Chondrocyte (in vitro differentiated cells): Measurements from ENCODE around the gene IL12RB2. TPM values are rescaled to one million over a fixed set of nuclear protein-coding genes. Genes with fewer than 3 reads are reported as not detected.

Experiments
- DNase-seq: peaks from one replicate; pipeline ENCODE4 v3.0.0; 2021; ENCODE audit warnings: mixed read lengths, low spot score
- H3K27ac Mint-ChIP-seq: one replicate; pipeline ENCODE4 v1.8.0; 2021; ENCODE audit warnings: mild to moderate bottlenecking, moderate library complexity, mixed read lengths; ENCODE audit not compliant: unreplicated experiment
- H3K27me3 Mint-ChIP-seq: 2 replicates; pipeline ENCODE4 v1.8.0; 2021; ENCODE audit warnings: low read depth, mixed read lengths
- H3K36me3 Mint-ChIP-seq: 2 replicates; pipeline ENCODE4 v1.8.0; 2021; ENCODE audit warnings: low read depth, mixed read lengths
- H3K4me1 Mint-ChIP-seq: 2 replicates; pipeline ENCODE4 v1.8.0; 2021; ENCODE audit warnings: low read depth, mild to moderate bottlenecking, mixed read lengths
- H3K4me3 Mint-ChIP-seq: one replicate; pipeline ENCODE4 v1.8.0; 2021; ENCODE audit warnings: mild to moderate bottlenecking, moderate library complexity, mixed read lengths; ENCODE audit not compliant: unreplicated experiment
- H3K9me3 Mint-ChIP-seq: 2 replicates; pipeline ENCODE4 v1.8.0; 2021; ENCODE audit warnings: low read depth, mixed read lengths
- total RNA-seq: library from RNA; stranded (reverse); gene quantifications from 3 replicates; pipeline ENCODE4 v1.2.1, GENCODE V29; 2021
- TF ChIP-seq, protein P1 (sequence below): fragments of 200-600 bp; sonication (generic); IDR thresholded peaks from 2 replicates; pipeline ENCODE4 v1.5.0; 2021; ENCODE audit warnings: antibody characterized with exemption, mild to moderate bottlenecking, moderate library complexity

Gene IL12RB2
- total RNA-seq, 1 donor from 2014 or later = not detected

DNA sequence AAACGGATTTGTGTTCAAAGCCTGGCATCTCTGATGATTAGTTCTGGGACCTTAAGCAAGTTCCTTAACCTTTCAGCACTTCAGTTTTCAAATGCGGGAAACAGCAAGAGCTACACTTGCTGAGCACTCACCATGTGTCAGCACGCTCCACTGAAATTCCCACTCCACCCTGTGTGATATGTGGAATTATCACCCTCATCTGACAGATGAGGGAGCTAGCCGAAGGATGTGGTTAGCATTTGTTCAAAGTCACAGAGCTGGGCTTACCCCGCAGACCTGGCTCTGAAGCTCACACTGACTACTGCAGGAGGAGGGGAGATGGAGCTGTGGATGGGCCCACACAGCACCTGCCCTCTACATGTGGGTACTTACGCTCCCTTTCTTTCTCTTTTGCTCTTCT, 29.1 kb downstream of the IL12RB2 start:
- H3K27me3 Mint-ChIP-seq = no peaks in the 10 kb centered on the region
- H3K4me1 Mint-ChIP-seq = peaks cover 24% of the 10 kb centered on the region
- H3K9me3 Mint-ChIP-seq = no peaks in the 10 kb centered on the region
- H3K27ac Mint-ChIP-seq = no peak overlapping the region
- H3K4me3 Mint-ChIP-seq = no peak overlapping the region
- no peaks in the 10 kb centered on the region for H3K36me3 Mint-ChIP-seq
- TF ChIP-seq, protein P1, sequence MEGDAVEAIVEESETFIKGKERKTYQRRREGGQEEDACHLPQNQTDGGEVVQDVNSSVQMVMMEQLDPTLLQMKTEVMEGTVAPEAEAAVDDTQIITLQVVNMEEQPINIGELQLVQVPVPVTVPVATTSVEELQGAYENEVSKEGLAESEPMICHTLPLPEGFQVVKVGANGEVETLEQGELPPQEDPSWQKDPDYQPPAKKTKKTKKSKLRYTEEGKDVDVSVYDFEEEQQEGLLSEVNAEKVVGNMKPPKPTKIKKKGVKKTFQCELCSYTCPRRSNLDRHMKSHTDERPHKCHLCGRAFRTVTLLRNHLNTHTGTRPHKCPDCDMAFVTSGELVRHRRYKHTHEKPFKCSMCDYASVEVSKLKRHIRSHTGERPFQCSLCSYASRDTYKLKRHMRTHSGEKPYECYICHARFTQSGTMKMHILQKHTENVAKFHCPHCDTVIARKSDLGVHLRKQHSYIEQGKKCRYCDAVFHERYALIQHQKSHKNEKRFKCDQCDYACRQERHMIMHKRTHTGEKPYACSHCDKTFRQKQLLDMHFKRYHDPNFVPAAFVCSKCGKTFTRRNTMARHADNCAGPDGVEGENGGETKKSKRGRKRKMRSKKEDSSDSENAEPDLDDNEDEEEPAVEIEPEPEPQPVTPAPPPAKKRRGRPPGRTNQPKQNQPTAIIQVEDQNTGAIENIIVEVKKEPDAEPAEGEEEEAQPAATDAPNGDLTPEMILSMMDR = no peak
- DNase-seq = no peak

DNA sequence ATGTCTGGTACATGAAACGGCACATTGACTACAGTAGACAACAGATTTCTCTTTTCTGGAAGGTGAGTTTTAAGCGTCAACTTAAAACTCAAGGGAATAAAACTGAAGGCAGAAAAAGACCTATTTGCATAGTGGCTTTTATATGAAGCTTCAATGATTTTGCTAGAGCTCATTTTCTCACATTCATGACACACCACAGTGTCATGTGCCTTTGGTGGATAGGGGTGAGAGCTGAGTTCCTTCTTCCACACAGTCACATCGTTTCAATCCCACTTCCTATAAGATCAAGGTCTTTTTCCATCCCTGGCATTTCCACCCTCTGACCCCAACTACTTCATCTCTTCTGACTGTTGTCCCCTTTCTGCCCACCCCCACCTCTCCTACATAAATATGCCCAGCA, 31.0 kb downstream of the IL12RB2 start:
- Mint-ChIP-seq H3K36me3 (no peaks in the 10 kb centered on the region), H3K4me1 (peaks cover 24% of the 10 kb centered on the region), H3K27ac (peak overlapping the region; percentile 49), H3K9me3 (no peaks in the 10 kb centered on the region), H3K4me3 (no peak overlapping the region), H3K27me3 (no peaks in the 10 kb centered on the region)
- DNase-seq = no peak
- TF ChIP-seq, protein P1 = no peak

DNA sequence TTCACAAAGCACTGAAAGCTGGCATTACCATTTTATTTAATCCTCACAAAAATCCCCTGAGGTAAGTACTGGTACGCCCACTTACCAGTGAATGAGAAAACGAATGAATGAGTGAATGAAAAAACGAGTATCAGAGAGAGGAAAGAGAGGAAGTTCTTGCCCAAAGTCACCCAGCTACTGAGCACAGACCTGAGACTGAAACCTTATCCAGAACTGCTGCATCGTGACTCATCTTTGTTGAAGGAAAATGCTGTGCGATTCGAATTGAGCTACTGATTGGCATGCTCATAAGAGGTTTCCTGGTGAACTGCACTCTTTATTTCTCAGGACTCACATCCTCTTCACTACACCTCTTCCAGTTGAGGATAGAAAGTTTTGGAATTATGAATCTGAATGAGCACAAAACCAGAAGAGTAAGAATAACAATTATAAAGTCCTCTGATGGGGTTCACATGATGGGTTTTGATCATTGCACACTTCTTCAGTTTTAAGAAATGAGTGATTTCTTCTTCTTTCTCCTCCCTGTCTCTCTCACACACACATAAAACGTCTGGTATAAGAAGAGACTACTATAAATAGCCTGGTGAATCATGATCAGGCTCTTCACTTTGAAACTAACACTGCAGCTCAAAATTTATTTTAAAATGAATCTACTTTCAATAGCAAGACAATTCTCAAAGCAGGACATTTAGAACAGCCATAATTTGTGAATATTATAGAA, 32.1 kb downstream of the IL12RB2 start:
- H3K27ac Mint-ChIP-seq = peak overlapping the region; percentile 79
- H3K9me3 Mint-ChIP-seq = no peaks in the 10 kb centered on the region
- H3K4me1 Mint-ChIP-seq = peaks cover 24% of the 10 kb centered on the region

DNA sequence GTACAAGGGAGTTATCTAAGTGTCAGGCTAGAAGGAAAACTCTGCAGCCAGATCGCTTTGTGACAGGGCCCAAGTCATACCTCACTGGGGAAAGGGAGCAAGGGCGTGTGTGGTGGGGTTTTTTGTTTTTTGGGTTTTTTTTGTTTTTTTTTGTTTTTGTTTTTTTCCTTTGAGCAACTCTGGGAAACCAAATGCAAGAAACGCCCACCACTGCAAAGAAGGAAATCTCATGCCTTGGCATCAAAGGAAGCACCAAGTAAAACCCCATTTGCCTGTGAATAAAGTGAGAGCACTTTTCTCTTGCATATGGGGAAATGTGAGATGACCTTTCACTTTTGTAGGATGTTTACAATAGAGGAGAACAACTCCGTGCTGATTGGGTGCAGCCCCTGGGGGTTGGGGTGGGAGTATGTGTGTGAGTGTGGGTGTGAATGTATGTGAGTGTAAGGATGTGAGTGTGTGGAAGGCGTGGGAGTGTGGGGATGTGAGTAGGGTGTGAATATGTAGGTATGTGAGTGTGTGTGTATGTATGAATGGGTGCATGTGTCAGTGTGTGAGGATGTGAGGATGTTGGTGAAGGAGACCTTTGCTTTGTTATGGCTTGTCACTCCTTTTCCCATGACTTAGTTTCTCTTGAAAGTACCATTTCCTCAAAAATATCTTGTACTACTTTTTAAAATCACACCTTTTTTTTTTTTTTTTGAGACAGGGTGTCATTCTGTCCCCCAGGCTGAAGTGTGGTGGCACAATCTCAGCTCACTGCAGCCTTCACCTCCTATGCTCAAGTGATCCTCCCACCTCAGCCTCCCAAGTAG, 34.6 kb downstream of the IL12RB2 start:
- DNase-seq = no peak
- Mint-ChIP-seq H3K4me1 (peaks cover 24% of the 10 kb centered on the region), H3K36me3 (no peaks in the 10 kb centered on the region), H3K9me3 (no peaks in the 10 kb centered on the region), H3K4me3 (no peak overlapping the region), H3K27me3 (peaks cover 2% of the 10 kb centered on the region), H3K27ac (no peak overlapping the region)
- TF ChIP-seq, protein P1 = no peak

More for the DNA sequence above, 32.1 kb downstream of the IL12RB2 start:
- Mint-ChIP-seq H3K36me3 (no peaks in the 10 kb centered on the region), H3K4me3 (peak overlapping the region; percentile 51), H3K27me3 (peaks cover 2% of the 10 kb centered on the region)
- TF ChIP-seq, protein P1 = no peak
- DNase-seq = no peak

DNA sequence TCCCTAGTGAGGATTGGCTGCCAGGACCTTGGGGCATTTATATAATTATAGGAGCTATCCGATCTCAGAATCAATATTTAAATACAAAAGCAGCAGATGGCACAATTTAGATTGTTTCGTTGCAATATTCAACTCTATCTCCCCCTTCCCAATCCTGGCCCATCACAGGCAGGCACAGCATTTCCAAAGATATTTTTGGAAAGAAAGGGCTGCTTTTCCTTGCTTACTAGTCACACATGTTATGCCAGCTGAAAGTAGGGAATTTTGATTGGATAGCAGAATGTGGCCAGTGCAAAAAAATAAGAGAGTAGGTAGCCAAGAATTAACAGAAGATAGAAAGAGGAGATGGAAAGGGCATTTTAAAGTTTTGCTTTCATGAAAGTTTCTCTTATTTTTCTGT, 37.9 kb downstream of the IL12RB2 start:
- H3K27me3 Mint-ChIP-seq = peaks cover 2% of the 10 kb centered on the region
- no peak for DNase-seq
- H3K4me3 Mint-ChIP-seq = no peak overlapping the region
- H3K27ac Mint-ChIP-seq = no peak overlapping the region
- TF ChIP-seq, protein P1 = no peak
- peaks cover 12% of the 10 kb centered on the region for H3K4me1 Mint-ChIP-seq
- no peaks in the 10 kb centered on the region for H3K36me3 Mint-ChIP-seq
- H3K9me3 Mint-ChIP-seq = no peaks in the 10 kb centered on the region
